ENCODE data around the gene CARS2.
"Not testable (repeated sequence)": the region's sequence is repeated elsewhere in the genome, so short reads cannot be mapped to it uniquely, and the experiment has no call there.

CARS2 gene

GRCh38 chr13:110684388-110685056, 21.4 kb downstream of the CARS2 start:
- in situ Hi-C loops (cut with MboI; ENCODE audit: low sequenced_read_pairs) = no loop called here

- in situ Hi-C loops (cut with MboI; ENCODE audit: low sequenced_read_pairs) = no loop called here
Measured at GRCh38 chr13:110683921-110684320, 22.0 kb downstream of the CARS2 start.

GRCh38 chr13:110683203-110683883, 22.6 kb downstream of the CARS2 start:
- in situ Hi-C loops (cut with MboI; ENCODE audit: low sequenced_read_pairs) = no loop called here

- in situ Hi-C loops (cut with MboI; ENCODE audit: low sequenced_read_pairs) = no loop called here
Measured at GRCh38 chr13:110682746-110683145, 23.2 kb downstream of the CARS2 start.

GRCh38 chr13:110681868-110682550, 23.9 kb downstream of the CARS2 start:
- in situ Hi-C loops (cut with MboI; ENCODE audit: low sequenced_read_pairs) = no loop called here

- in situ Hi-C loops (cut with MboI; ENCODE audit: low sequenced_read_pairs) = no loop called here
Measured at GRCh38 chr13:110680852-110681251, 25.1 kb downstream of the CARS2 start.

- in situ Hi-C loops (cut with MboI; ENCODE audit: low sequenced_read_pairs) = no loop called here
Measured at GRCh38 chr13:110677731-110678545, 28.0 kb downstream of the CARS2 start.

GRCh38 chr13:110676595-110677587, 29.0 kb downstream of the CARS2 start:
- in situ Hi-C loops (cut with MboI; ENCODE audit: low sequenced_read_pairs) = no loop called here

GRCh38 chr13:110669814-110670213, 36.1 kb downstream of the CARS2 start:
- in situ Hi-C loops (cut with MboI; ENCODE audit: low sequenced_read_pairs) = not testable (repeated sequence)

- in situ Hi-C loops (cut with MboI; ENCODE audit: low sequenced_read_pairs) = no loop called here
Measured at GRCh38 chr13:110669036-110669435, 36.9 kb downstream of the CARS2 start.

- in situ Hi-C loops (cut with MboI; ENCODE audit: low sequenced_read_pairs) = no loop called here
Measured at GRCh38 chr13:110666255-110666533, 39.7 kb downstream of the CARS2 start.

GRCh38 chr13:110665491-110666254, 40.2 kb downstream of the CARS2 start:
- in situ Hi-C loops (cut with MboI; ENCODE audit: low sequenced_read_pairs) = no loop called here

GRCh38 chr13:110664673-110665072, 41.2 kb downstream of the CARS2 start:
- in situ Hi-C loops (cut with MboI; ENCODE audit: low sequenced_read_pairs) = no loop called here

- in situ Hi-C loops (cut with MboI; ENCODE audit: low sequenced_read_pairs) = no loop called here
Measured at GRCh38 chr13:110664041-110664440, 41.9 kb downstream of the CARS2 start.

GRCh38 chr13:110663491-110663890, 42.4 kb downstream of the CARS2 start:
- in situ Hi-C loops (cut with MboI; ENCODE audit: low sequenced_read_pairs) = no loop called here

GRCh38 chr13:110662777-110663443, 43.0 kb downstream of the CARS2 start:
- in situ Hi-C loops (cut with MboI; ENCODE audit: low sequenced_read_pairs) = no loop called here

GRCh38 chr13:110662091-110662490, 43.8 kb downstream of the CARS2 start:
- in situ Hi-C loops (cut with MboI; ENCODE audit: low sequenced_read_pairs) = no loop called here

GRCh38 chr13:110661256-110661655, 44.7 kb downstream of the CARS2 start:
- in situ Hi-C loops (cut with MboI; ENCODE audit: low sequenced_read_pairs) = no loop called here

Measured in hTERT RPE-1 (cell line).